Spleen (tissue), 11 donors: ENCODE results near the gene RAB44. TPM values are rescaled to one million over a fixed set of nuclear protein-coding genes. Genes with fewer than 3 reads are reported as not detected.

Experiments used
- DNase-seq: peaks from one replicate; pipeline ENCODE4 v3.0.0-alpha.2; 2020
- H3K27ac ChIP-seq, 8 donors: fragments of 200-600 bp; sonication (generic) in 7 of 8; 1 replicate in 4 of 8; 2 replicates in 4 of 8; pipeline versions ENCODE4 v1.5.0 to v1.8.0; 2016 to 2021; ENCODE audit warnings: inconsistent platforms in 4 of 8, mild to moderate bottlenecking in 4 of 8, moderate library complexity in 1 of 8
- H3K27me3 ChIP-seq, 7 donors: fragments of 200-600 bp; sonication (generic) in 6 of 7; replicated peaks in 1 of 7; 1 replicate in 4 of 7; 2 replicates in 3 of 7; pipeline versions ENCODE4 v1.5.0 to v1.8.0; 2016 to 2021; ENCODE audit warnings: inconsistent platforms in 3 of 7, mild to moderate bottlenecking in 1 of 7
- H3K36me3 ChIP-seq, 6 donors: fragments of 200-600 bp; sonication (generic) in 5 of 6; 1 replicate in 4 of 6; 2 replicates in 2 of 6; pipeline versions ENCODE4 v1.5.0 to v1.8.0; 2016 to 2021; ENCODE audit warnings: inconsistent platforms in 2 of 6
- H3K4me1 ChIP-seq, 6 donors: fragments of 200-600 bp; sonication (generic) in 5 of 6; 1 replicate in 3 of 6; 2 replicates in 3 of 6; pipeline versions ENCODE4 v1.5.0 to v1.8.0; 2016 to 2021; ENCODE audit warnings: inconsistent platforms in 3 of 6
- H3K4me3 ChIP-seq, 8 donors: fragments of 200-600 bp; sonication (generic) in 7 of 8; 1 replicate in 4 of 8; 2 replicates in 4 of 8; pipeline versions ENCODE4 v1.5.0 to v1.8.0; 2016 to 2021; ENCODE audit warnings: inconsistent platforms in 4 of 8, mild to moderate bottlenecking in 4 of 8, moderate library complexity in 2 of 8
- H3K9me3 ChIP-seq, 8 donors: fragments of 200-600 bp; sonication (generic) in 7 of 8; 1 replicate in 4 of 8; 2 replicates in 4 of 8; pipeline versions ENCODE4 v1.5.0 to v1.8.0; 2016 to 2021; ENCODE audit warnings: inconsistent platforms in 4 of 8
- CTCF ChIP-seq, 11 experiments: fragments of 200-600 bp in 7 of 11; fragments of 450-650 bp in 4 of 11; sonication (generic) in 4 of 11; IDR thresholded peaks in 8 of 11; conservative IDR thresholded peaks in 3 of 11; 1 replicate in 7 of 11; 2 replicates in 4 of 11; pipeline versions ENCODE4 v1.4.0 to v1.8.0; 2016 to 2021; ENCODE audit warnings: antibody characterized with exemption in 11 of 11, inconsistent platforms in 4 of 11, mild to moderate bottlenecking in 1 of 11
- POLR2A ChIP-seq, 3 donors: fragments of 450-650 bp; IDR thresholded peaks; one replicate each; pipeline ENCODE4 v1.5.1; 2017; ENCODE audit warnings: antibody characterized with exemption in 3 of 3, mild to moderate bottlenecking in 1 of 3
- POLR2AphosphoS5 ChIP-seq, 3 donors: sonication (generic); formaldehyde crosslinking; IDR thresholded peaks; one replicate each; pipeline ENCODE4 v1.5.1; 2017; ENCODE audit warnings: antibody characterized with exemption in 3 of 3
- WGBS, 5 donors: extraction: QIAGEN DNeasy Blood & Tissue Kit in 3 of 5; methylation state at CpG; one replicate each; pipeline versions ENCODE4 v1.1.5 to v1.1.7; 2013 to 2018; 5-methylcytosine and 5-hydroxymethylcytosine counted together
- intact Hi-C: fragments of 100-400 bp; cut with DNase I; formaldehyde crosslinking; loops from one replicate; pipeline ENCODE4 v1.15.0; 2023; ENCODE audit warnings: low total_unique reads
- polyA plus RNA-seq, 3 donors: library from polyadenylated mRNA; stranded (reverse); fragments of 200-250 nt; gene quantifications; one replicate each; pipeline ENCODE4 v1.2.1, GENCODE V29; 2013
- total RNA-seq, 7 donors: library from RNA; depleted of rRNA in 3 of 7; stranded (reverse); fragments of >200 nt in 3 of 7; fragmentation: NEBNext Ultra II Directional in 4 of 7; extraction: Animal tissue kit (Norgen Biotek cat#: 25700) in 4 of 7; gene quantifications; one replicate each; pipeline versions ENCODE4 v1.1.0 to v1.2.1, GENCODE V29; 2016 to 2021
- donor health status: healthy with polysubstance abuse.
- donor health status: DM: no; HTN: no; CAD: no; lungs with moderate emphysema.
- donor health status: DM: no; HTN: no; CAD: no.
- donor health status: Bipolar disorder and iron deficiency.
- donor health status: healthy.
- donor health status: DM: no; HTN: no; CAD: no.
- donor health status: DM: yes; HTN: yes; CAD: no.

Gene RAB44
- total and polyA plus RNA-seq, 10 donors, result 0.06 to 3.5 (median 0.81) TPM

- Histone ChIP-seq H3K9me3 (no peaks in the 10 kb centered on the region), H3K36me3 (no peaks in the 10 kb centered on the region), H3K27ac (no peak overlapping the region), H3K27me3 (no peaks in the 10 kb centered on the region), H3K4me1 (peaks cover 9 to 48% (median 38%) of the 10 kb centered on the region in 6 donors), H3K4me3 (no peak overlapping the region)
- DNase-seq, result no peak
- TF ChIP-seq CTCF (IDR thresholded peaks at IDR 0.05 in 8 of 11, conservative IDR thresholded peaks at IDR 0.05 in 3 of 11) (no peak), POLR2AphosphoS5 (IDR thresholded peaks at IDR 0.05) (no peak), POLR2A (IDR thresholded peaks at IDR 0.05) (no peak)
- 92 to 97% (median 94%) methylated on average over 11 of the region's 11 CpGs for WGBS, 5 donors
- intact Hi-C loops, result loop anchor here (10.0 kb wide), 1 partner anchor 453 kb away; no protein-coding TSS in a partner anchor
These were observed 64.5 kb downstream of the RAB44 start for GRCh38 chr6:36762123-36762522.

- TF ChIP-seq CTCF (IDR thresholded peaks at IDR 0.05 in 8 of 11, conservative IDR thresholded peaks at IDR 0.05 in 3 of 11) (no peak), POLR2A (IDR thresholded peaks at IDR 0.05) (no peak)
- Histone ChIP-seq H3K9me3 (no peaks in the 10 kb centered on the region), H3K27ac (no peak overlapping the region), H3K36me3 (no peaks in the 10 kb centered on the region), H3K4me3 (no peak overlapping the region), H3K27me3 (no peaks in the 10 kb centered on the region), H3K4me1 (peaks cover 18 to 52% (median 39%) of the 10 kb centered on the region in 6 donors)
- intact Hi-C loops, result loop anchor here (10.0 kb wide), 1 partner anchor 450 kb away; no protein-coding TSS in a partner anchor
- no peak for DNase-seq
- WGBS, 5 donors, result 73 to 83% (median 79%) methylated on average over 10 of the region's 10 CpGs
These were observed 67.6 kb downstream of the RAB44 start for GRCh38 chr6:36765190-36765589.

- peak; percentile 94 for DNase-seq
- H3K9me3 ChIP-seq, result no peaks in the 10 kb centered on the region
- peaks cover 23 to 58% (median 46%) of the 10 kb centered on the region in 6 donors for H3K4me1 ChIP-seq
- intact Hi-C loops, result loop anchor here (2.0 to 10.0 kb wide), 2 partner anchors 85 to 449 kb away; no protein-coding TSS in a partner anchor
- WGBS, 5 donors, result 27 to 36% (median 31%) methylated on average over 14 to 17 of the region's 17 CpGs
- H3K27me3 ChIP-seq, result no peaks in the 10 kb centered on the region
- H3K4me3 ChIP-seq, result no peak overlapping the region
- no peak overlapping the region for H3K27ac ChIP-seq
- H3K36me3 ChIP-seq, result no peaks in the 10 kb centered on the region
- TF ChIP-seq CTCF (IDR thresholded peaks at IDR 0.05 in 8 of 11, conservative IDR thresholded peaks at IDR 0.05 in 3 of 11) (peak; percentile 82 to 98 (median 92)), POLR2AphosphoS5 (IDR thresholded peaks at IDR 0.05) (peak in 2 of 3 donors; percentile 58 to 59), POLR2A (IDR thresholded peaks at IDR 0.05) (no peak)
These were observed 68.2 kb downstream of the RAB44 start for GRCh38 chr6:36765594-36766398.

GRCh38 chr6:36766399-36766945 is 68.8 kb downstream of the RAB44 start:
- TF ChIP-seq CTCF (IDR thresholded peaks at IDR 0.05 in 8 of 11, conservative IDR thresholded peaks at IDR 0.05 in 3 of 11) (no peak), POLR2A (IDR thresholded peaks at IDR 0.05) (no peak), POLR2AphosphoS5 (IDR thresholded peaks at IDR 0.05) (no peak)
- no peak overlapping the region for H3K4me3 ChIP-seq
- peaks cover 27 to 65% (median 50%) of the 10 kb centered on the region in 6 donors for H3K4me1 ChIP-seq
- no peak for DNase-seq
- intact Hi-C loops, result loop anchor here (2.0 to 10.0 kb wide), 2 partner anchors 84 to 448 kb away; no protein-coding TSS in a partner anchor
- WGBS, 5 donors, result 59 to 71% (median 60%) methylated on average over 10 of the region's 10 CpGs
- H3K36me3 ChIP-seq, result no peaks in the 10 kb centered on the region
- no peaks in the 10 kb centered on the region for H3K27me3 ChIP-seq
- H3K27ac ChIP-seq, result no peak overlapping the region
- H3K9me3 ChIP-seq, result no peaks in the 10 kb centered on the region
